ENCODE measurements around the gene FADS1. TPM values are rescaled to one million over a fixed set of nuclear protein-coding genes. Genes with fewer than 3 reads are reported as not detected.

The FADS1 gene
- total and polyA plus RNA-seq, 2 of the 13 experiments (the other 11 are each of a cell fraction or from before 2014, with no cell fraction given) = 91.8 to 108 TPM

- no peak for TF ChIP-seq IRF9 (CRISPR knock-in tag; IDR thresholded peaks at IDR 0.05; ENCODE audit: borderline replicate concordance)
- no peak for TF ChIP-seq ATAD3A (CRISPR knock-in tag; IDR thresholded peaks at IDR 0.05)
- TF ChIP-seq ZNF17 (CRISPR knock-in tag; IDR thresholded peaks at IDR 0.05) = no peak
- TF ChIP-seq ZNF34 (CRISPR knock-in tag; IDR thresholded peaks at IDR 0.05; ENCODE audit: borderline replicate concordance) = no peak
- no peak for TF ChIP-seq CENPT (CRISPR knock-in tag; IDR thresholded peaks at IDR 0.05; ENCODE audit: low read depth)
- TF ChIP-seq USF2 (IDR thresholded peaks at IDR 0.05; ENCODE audit: low read depth, low read length) = no peak
- TF ChIP-seq USF2 (CRISPR knock-in tag; IDR thresholded peaks at IDR 0.05; ENCODE audit: borderline replicate concordance) = peak; percentile 50; the same call in 1 of the 2 replicates
- TF ChIP-seq REPIN1 (CRISPR knock-in tag; IDR thresholded peaks at IDR 0.05; ENCODE audit: borderline replicate concordance, low read depth) = 0 out of 2 replicates have a peak, but pooled peaks have one; percentile 7
- no peak for TF ChIP-seq DZIP1 (CRISPR knock-in tag; IDR thresholded peaks at IDR 0.05)
- no peak; the same call in 1 of the 2 replicates for TF ChIP-seq ZNF761 (CRISPR knock-in tag; conservative IDR thresholded peaks at IDR 0.05)
- no peak for TF ChIP-seq KAT7 (CRISPR knock-in tag; IDR thresholded peaks at IDR 0.05; ENCODE audit: borderline replicate concordance)
- TF ChIP-seq PHF20 (CRISPR knock-in tag; IDR thresholded peaks at IDR 0.05) = no peak
- TF ChIP-seq SRSF9 (IDR thresholded peaks at IDR 0.05; ENCODE audit: borderline replicate concordance, insufficient read depth, low read depth, low read length, poor library complexity, severe bottlenecking) = no peak
- TF ChIP-seq PLRG1 (conservative IDR thresholded peaks at IDR 0.05) = no peak
- no peak for TF ChIP-seq ARNT2 (CRISPR knock-in tag; IDR thresholded peaks at IDR 0.05; ENCODE audit: low read depth)
- no peak for TF ChIP-seq KDM2A (CRISPR knock-in tag; IDR thresholded peaks at IDR 0.05; ENCODE audit: borderline replicate concordance, low read depth)
- no peak for TF ChIP-seq STAT6 (CRISPR knock-in tag; IDR thresholded peaks at IDR 0.05; ENCODE audit: borderline replicate concordance)
- no peak for TF ChIP-seq MATR3 (CRISPR knock-in tag; IDR thresholded peaks at IDR 0.05)
- TF ChIP-seq ZNF12 (CRISPR knock-in tag; IDR thresholded peaks at IDR 0.05) = no peak
- no peak for TF ChIP-seq SMAD3 (CRISPR knock-in tag; IDR thresholded peaks at IDR 0.05)
- TF ChIP-seq ERF (CRISPR knock-in tag; IDR thresholded peaks at IDR 0.05) = no peak
- TF ChIP-seq ZNF44 (CRISPR knock-in tag; IDR thresholded peaks at IDR 0.05) = no peak
- TF ChIP-seq KDM4B (CRISPR knock-in tag; IDR thresholded peaks at IDR 0.05) = no peak
- TF ChIP-seq IRX3 (CRISPR knock-in tag; IDR thresholded peaks at IDR 0.05; ENCODE audit: borderline replicate concordance, low read depth) = 0 out of 2 replicates have a peak, but pooled peaks have one; percentile 29
- TF ChIP-seq RAD21 (CRISPR knock-in tag; IDR thresholded peaks at IDR 0.05) = no peak
These were observed 11.5 kb upstream of the FADS1 start (continued) for GRCh38 chr11:61828379-61828628.

All from HepG2 (cell line).